Measurements from ENCODE around the gene BET1.

The BET1 gene

GRCh38 chr7:93958651-93959050 is 45.5 kb downstream of the BET1 start:
- TF ChIP-seq CTCF (conservative IDR thresholded peaks at IDR 0.05; ENCODE audit: low read depth, low read length), result no peak
- Histone ChIP-seq H2AFZ (ENCODE audit: low read depth) (no peak overlapping the region), H3K79me2 (ENCODE audit: insufficient read depth, low read depth) (no peaks in the 10 kb centered on the region), H3K9ac (no peak overlapping the region), H3K4me1 (ENCODE audit: low read depth, poor library complexity, severe bottlenecking) (no peaks in the 10 kb centered on the region), H4K20me1 (ENCODE audit: insufficient read depth) (no peaks in the 10 kb centered on the region), H3K36me3 (ENCODE audit: insufficient read depth) (no peaks in the 10 kb centered on the region), H3K27ac (no peak overlapping the region), H3K4me3 (IDR thresholded peaks at IDR 0.05; ENCODE audit: insufficient read depth, low read depth, low read length) (no peak overlapping the region), H3K27me3 (ENCODE audit: insufficient read depth, low read depth) (no peaks in the 10 kb centered on the region), H3K4me2 (no peak overlapping the region)

GRCh38 chr7:93958216-93958615 is 45.9 kb downstream of the BET1 start:
- Histone ChIP-seq H3K27ac (no peak overlapping the region), H2AFZ (ENCODE audit: low read depth) (no peak overlapping the region), H3K4me2 (no peak overlapping the region), H3K9ac (no peak overlapping the region), H3K36me3 (ENCODE audit: insufficient read depth) (no peaks in the 10 kb centered on the region), H3K4me3 (IDR thresholded peaks at IDR 0.05; ENCODE audit: insufficient read depth, low read depth, low read length) (no peak overlapping the region), H3K79me2 (ENCODE audit: insufficient read depth, low read depth) (no peaks in the 10 kb centered on the region), H4K20me1 (ENCODE audit: insufficient read depth) (no peaks in the 10 kb centered on the region), H3K27me3 (ENCODE audit: insufficient read depth, low read depth) (no peaks in the 10 kb centered on the region), H3K4me1 (ENCODE audit: low read depth, poor library complexity, severe bottlenecking) (no peaks in the 10 kb centered on the region)
- no peak for TF ChIP-seq CTCF (conservative IDR thresholded peaks at IDR 0.05; ENCODE audit: low read depth, low read length)

GRCh38 chr7:93957767-93958166 is 46.4 kb downstream of the BET1 start:
- no peak for TF ChIP-seq CTCF (conservative IDR thresholded peaks at IDR 0.05; ENCODE audit: low read depth, low read length)
- H3K79me2 ChIP-seq (ENCODE audit: insufficient read depth, low read depth), result no peaks in the 10 kb centered on the region
- no peak overlapping the region for H3K4me2 ChIP-seq
- no peaks in the 10 kb centered on the region for H3K27me3 ChIP-seq (ENCODE audit: insufficient read depth, low read depth)
- no peak overlapping the region for H3K9ac ChIP-seq
- no peak overlapping the region for H3K27ac ChIP-seq
- no peak overlapping the region for H2AFZ ChIP-seq (ENCODE audit: low read depth)
- H4K20me1 ChIP-seq (ENCODE audit: insufficient read depth), result no peaks in the 10 kb centered on the region
- no peaks in the 10 kb centered on the region for H3K36me3 ChIP-seq (ENCODE audit: insufficient read depth)
- no peak overlapping the region for H3K4me3 ChIP-seq (IDR thresholded peaks at IDR 0.05; ENCODE audit: insufficient read depth, low read depth, low read length)
- no peaks in the 10 kb centered on the region for H3K4me1 ChIP-seq (ENCODE audit: low read depth, poor library complexity, severe bottlenecking)

- no peaks in the 10 kb centered on the region for H3K36me3 ChIP-seq (ENCODE audit: insufficient read depth)
- TF ChIP-seq CTCF (conservative IDR thresholded peaks at IDR 0.05; ENCODE audit: low read depth, low read length), result no peak
- H3K4me2 ChIP-seq, result no peak overlapping the region
- no peak overlapping the region for H3K27ac ChIP-seq
- no peak overlapping the region for H3K4me3 ChIP-seq (IDR thresholded peaks at IDR 0.05; ENCODE audit: insufficient read depth, low read depth, low read length)
- no peak overlapping the region for H3K9ac ChIP-seq
- no peaks in the 10 kb centered on the region for H3K4me1 ChIP-seq (ENCODE audit: low read depth, poor library complexity, severe bottlenecking)
- H2AFZ ChIP-seq (ENCODE audit: low read depth), result no peak overlapping the region
- no peaks in the 10 kb centered on the region for H3K79me2 ChIP-seq (ENCODE audit: insufficient read depth, low read depth)
- no peaks in the 10 kb centered on the region for H3K27me3 ChIP-seq (ENCODE audit: insufficient read depth, low read depth)
- no peaks in the 10 kb centered on the region for H4K20me1 ChIP-seq (ENCODE audit: insufficient read depth)
Measured at GRCh38 chr7:93955304-93955703, 48.9 kb downstream of the BET1 start.

- no peaks in the 10 kb centered on the region for H3K36me3 ChIP-seq (ENCODE audit: insufficient read depth)
- H3K79me2 ChIP-seq (ENCODE audit: insufficient read depth, low read depth), result no peaks in the 10 kb centered on the region
- no peak overlapping the region for H2AFZ ChIP-seq (ENCODE audit: low read depth)
- no peak for TF ChIP-seq CTCF (conservative IDR thresholded peaks at IDR 0.05; ENCODE audit: low read depth, low read length)
- no peaks in the 10 kb centered on the region for H3K4me1 ChIP-seq (ENCODE audit: low read depth, poor library complexity, severe bottlenecking)
- no peak overlapping the region for H3K27ac ChIP-seq
- H3K9ac ChIP-seq, result no peak overlapping the region
- no peak overlapping the region for H3K4me3 ChIP-seq (IDR thresholded peaks at IDR 0.05; ENCODE audit: insufficient read depth, low read depth, low read length)
- no peaks in the 10 kb centered on the region for H3K27me3 ChIP-seq (ENCODE audit: insufficient read depth, low read depth)
- H3K4me2 ChIP-seq, result no peak overlapping the region
- H4K20me1 ChIP-seq (ENCODE audit: insufficient read depth), result no peaks in the 10 kb centered on the region
Measured at GRCh38 chr7:93949423-93949822, 54.7 kb downstream of the BET1 start.

All from KMS-11 (cell line).